ENCODE results near the gene AMH. TPM values are rescaled to one million over a fixed set of nuclear protein-coding genes. Genes with fewer than 3 reads are reported as not detected.

Gene AMH
- total and polyA plus RNA-seq, 2 of the 13 experiments (the other 11 are each of a cell fraction or from before 2014, with no cell fraction given) = 0.03 to 0.18 TPM

- TF ChIP-seq CAMTA2 (CRISPR knock-in tag; IDR thresholded peaks at IDR 0.05; ENCODE audit: borderline replicate concordance) (no peak), SNAPC4 (CRISPR knock-in tag; IDR thresholded peaks at IDR 0.05) (no peak), ZNF646 (CRISPR knock-in tag; IDR thresholded peaks at IDR 0.05) (no peak), MAF1 (CRISPR knock-in tag; IDR thresholded peaks at IDR 0.05; ENCODE audit: borderline replicate concordance) (no peak), SYNCRIP (IDR thresholded peaks at IDR 0.05; ENCODE audit: insufficient read depth, low read depth, low read length) (no peak), CHD4 (IDR thresholded peaks at IDR 0.05; ENCODE audit: borderline replicate concordance, low read length) (no peak), HIVEP1 (CRISPR knock-in tag; IDR thresholded peaks at IDR 0.05) (peak; percentile 99), ARID5B (CRISPR knock-in tag; IDR thresholded peaks at IDR 0.05) (peak; percentile 33; the same call in 1 of the 2 replicates), ETS1 (CRISPR knock-in tag; IDR thresholded peaks at IDR 0.05) (no peak), MYPOP (CRISPR knock-in tag; IDR thresholded peaks at IDR 0.05) (no peak)
Observed at GRCh38 chr19:2288338-2288817, 39.3 kb downstream of the AMH start (continued).

Data from HepG2 (cell line).